ENCODE data around the gene NR2F2.

GRCh38 chr15:96292635-96293034 is 37.9 kb upstream of the NR2F2 start:
- no peak for TF ChIP-seq CTCF (IDR thresholded peaks at IDR 0.05)
- TF ChIP-seq POLR2A (IDR thresholded peaks at IDR 0.05): no peak
